Measurements from ENCODE around the gene CCNA1. TPM values are rescaled to one million over a fixed set of nuclear protein-coding genes. Genes with fewer than 3 reads are reported as not detected.

Gene CCNA1
- total and polyA plus RNA-seq, 10 of the 15 experiments (the other 5 are each of a cell fraction or from before 2014, with no cell fraction given): 0.38 to 6.0 (median 1.1) TPM

DNA sequence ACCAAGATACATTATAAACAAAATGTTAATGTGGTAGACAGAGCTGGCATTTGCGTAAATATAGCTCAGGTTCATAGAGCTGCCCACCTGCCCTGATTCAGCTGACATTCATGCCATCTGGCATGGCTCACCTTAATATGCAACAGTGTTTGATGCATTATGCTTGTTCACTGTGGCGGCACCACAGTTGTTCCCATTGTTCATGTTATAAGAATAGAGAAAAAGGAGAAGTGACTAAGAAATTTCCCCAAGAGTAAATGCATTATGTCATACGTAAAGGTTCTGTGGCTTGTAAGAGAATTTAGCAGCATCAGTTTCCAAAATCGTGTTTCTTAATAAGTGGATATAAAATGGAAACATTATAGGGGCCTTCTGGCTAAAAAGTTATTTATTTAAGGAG lies 4.5 kb downstream of the CCNA1 start (continued):
- no peak for TF ChIP-seq MYB (IDR thresholded peaks at IDR 0.05; ENCODE audit: borderline replicate concordance, low read depth, low read length)
- TF ChIP-seq IKZF1 (conservative IDR thresholded peaks at IDR 0.05): peak; percentile 55; the same call in 1 of the 2 replicates
- no peak for TF ChIP-seq POLR2AphosphoS5 (IDR thresholded peaks at IDR 0.05; ENCODE audit: low read length)
- no peak for TF ChIP-seq EED (IDR thresholded peaks at IDR 0.05; ENCODE audit: low read depth)
- no peak for TF ChIP-seq SMAD5 (IDR thresholded peaks at IDR 0.05; ENCODE audit: low read depth)
- TF ChIP-seq ZNF24 (IDR thresholded peaks at IDR 0.05): no peak
- TF ChIP-seq SIN3A (IDR thresholded peaks at IDR 0.05; ENCODE audit: low read depth, low read length): no peak
- peak; percentile 59; the same call in 1 of the 2 replicates for TF ChIP-seq JUNB (IDR thresholded peaks at IDR 0.05)
- TF ChIP-seq MYC (IDR thresholded peaks at IDR 0.05; ENCODE audit: insufficient read depth, insufficient read length, insufficient replicate concordance, low read length, severe bottlenecking): no peak
- TF ChIP-seq BRCA1 (IDR thresholded peaks at IDR 0.05; ENCODE audit: low read depth, low read length): no peak
- TF ChIP-seq, protein P1, sequence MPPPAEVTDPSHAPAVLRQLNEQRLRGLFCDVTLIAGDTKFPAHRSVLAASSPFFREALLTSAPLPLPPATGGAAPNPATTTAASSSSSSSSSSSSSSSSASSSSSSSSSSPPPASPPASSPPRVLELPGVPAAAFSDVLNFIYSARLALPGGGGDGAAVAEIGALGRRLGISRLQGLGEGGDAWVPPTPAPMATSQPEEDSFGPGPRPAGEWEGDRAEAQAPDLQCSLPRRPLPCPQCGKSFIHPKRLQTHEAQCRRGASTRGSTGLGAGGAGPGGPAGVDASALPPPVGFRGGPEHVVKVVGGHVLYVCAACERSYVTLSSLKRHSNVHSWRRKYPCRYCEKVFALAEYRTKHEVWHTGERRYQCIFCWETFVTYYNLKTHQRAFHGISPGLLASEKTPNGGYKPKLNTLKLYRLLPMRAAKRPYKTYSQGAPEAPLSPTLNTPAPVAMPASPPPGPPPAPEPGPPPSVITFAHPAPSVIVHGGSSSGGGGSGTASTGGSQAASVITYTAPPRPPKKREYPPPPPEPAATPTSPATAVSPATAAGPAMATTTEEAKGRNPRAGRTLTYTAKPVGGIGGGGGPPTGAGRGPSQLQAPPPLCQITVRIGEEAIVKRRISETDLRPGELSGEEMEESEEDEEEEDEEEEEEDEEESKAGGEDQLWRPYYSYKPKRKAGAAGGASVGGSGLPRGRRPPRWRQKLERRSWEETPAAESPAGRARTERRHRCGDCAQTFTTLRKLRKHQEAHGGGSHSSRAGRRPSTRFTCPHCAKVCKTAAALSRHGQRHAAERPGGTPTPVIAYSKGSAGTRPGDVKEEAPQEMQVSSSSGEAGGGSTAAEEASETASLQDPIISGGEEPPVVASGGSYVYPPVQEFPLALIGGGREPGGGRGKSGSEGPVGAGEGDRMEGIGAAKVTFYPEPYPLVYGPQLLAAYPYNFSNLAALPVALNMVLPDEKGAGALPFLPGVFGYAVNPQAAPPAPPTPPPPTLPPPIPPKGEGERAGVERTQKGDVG (CRISPR knock-in tag; IDR thresholded peaks at IDR 0.05): no peak
- TF ChIP-seq MTA2 (IDR thresholded peaks at IDR 0.05; ENCODE audit: low read depth): 0 out of 2 replicates have a peak, but pooled peaks have one; percentile 55
- no peak for TF ChIP-seq NBN (IDR thresholded peaks at IDR 0.05)
- no peak for TF ChIP-seq PAX8 (IDR thresholded peaks at IDR 0.05)
- TF ChIP-seq USF2 (IDR thresholded peaks at IDR 0.05; ENCODE audit: borderline replicate concordance, low read depth, low read length): no peak
- TF ChIP-seq TCF3 (IDR thresholded peaks at IDR 0.05; ENCODE audit: borderline replicate concordance, insufficient read depth, low read depth, low read length): no peak
- TF ChIP-seq, protein P2, sequence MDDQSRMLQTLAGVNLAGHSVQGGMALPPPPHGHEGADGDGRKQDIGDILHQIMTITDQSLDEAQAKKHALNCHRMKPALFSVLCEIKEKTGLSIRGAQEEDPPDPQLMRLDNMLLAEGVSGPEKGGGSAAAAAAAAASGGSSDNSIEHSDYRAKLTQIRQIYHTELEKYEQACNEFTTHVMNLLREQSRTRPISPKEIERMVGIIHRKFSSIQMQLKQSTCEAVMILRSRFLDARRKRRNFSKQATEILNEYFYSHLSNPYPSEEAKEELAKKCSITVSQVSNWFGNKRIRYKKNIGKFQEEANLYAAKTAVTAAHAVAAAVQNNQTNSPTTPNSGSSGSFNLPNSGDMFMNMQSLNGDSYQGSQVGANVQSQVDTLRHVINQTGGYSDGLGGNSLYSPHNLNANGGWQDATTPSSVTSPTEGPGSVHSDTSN (IDR thresholded peaks at IDR 0.05; ENCODE audit: insufficient replicate concordance, low read depth, low read length): no peak
- no peak for TF ChIP-seq ZNF384 (IDR thresholded peaks at IDR 0.05; ENCODE audit: borderline replicate concordance, low read depth, low read length)
- TF ChIP-seq BCLAF1 (IDR thresholded peaks at IDR 0.05): no peak
- TF ChIP-seq, protein P3, sequence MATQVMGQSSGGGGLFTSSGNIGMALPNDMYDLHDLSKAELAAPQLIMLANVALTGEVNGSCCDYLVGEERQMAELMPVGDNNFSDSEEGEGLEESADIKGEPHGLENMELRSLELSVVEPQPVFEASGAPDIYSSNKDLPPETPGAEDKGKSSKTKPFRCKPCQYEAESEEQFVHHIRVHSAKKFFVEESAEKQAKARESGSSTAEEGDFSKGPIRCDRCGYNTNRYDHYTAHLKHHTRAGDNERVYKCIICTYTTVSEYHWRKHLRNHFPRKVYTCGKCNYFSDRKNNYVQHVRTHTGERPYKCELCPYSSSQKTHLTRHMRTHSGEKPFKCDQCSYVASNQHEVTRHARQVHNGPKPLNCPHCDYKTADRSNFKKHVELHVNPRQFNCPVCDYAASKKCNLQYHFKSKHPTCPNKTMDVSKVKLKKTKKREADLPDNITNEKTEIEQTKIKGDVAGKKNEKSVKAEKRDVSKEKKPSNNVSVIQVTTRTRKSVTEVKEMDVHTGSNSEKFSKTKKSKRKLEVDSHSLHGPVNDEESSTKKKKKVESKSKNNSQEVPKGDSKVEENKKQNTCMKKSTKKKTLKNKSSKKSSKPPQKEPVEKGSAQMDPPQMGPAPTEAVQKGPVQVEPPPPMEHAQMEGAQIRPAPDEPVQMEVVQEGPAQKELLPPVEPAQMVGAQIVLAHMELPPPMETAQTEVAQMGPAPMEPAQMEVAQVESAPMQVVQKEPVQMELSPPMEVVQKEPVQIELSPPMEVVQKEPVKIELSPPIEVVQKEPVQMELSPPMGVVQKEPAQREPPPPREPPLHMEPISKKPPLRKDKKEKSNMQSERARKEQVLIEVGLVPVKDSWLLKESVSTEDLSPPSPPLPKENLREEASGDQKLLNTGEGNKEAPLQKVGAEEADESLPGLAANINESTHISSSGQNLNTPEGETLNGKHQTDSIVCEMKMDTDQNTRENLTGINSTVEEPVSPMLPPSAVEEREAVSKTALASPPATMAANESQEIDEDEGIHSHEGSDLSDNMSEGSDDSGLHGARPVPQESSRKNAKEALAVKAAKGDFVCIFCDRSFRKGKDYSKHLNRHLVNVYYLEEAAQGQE (IDR thresholded peaks at IDR 0.05; ENCODE audit: low read depth, low read length): no peak

All from GM12878 (cell line).